HEK293 (cell line): ENCODE data around the gene C1QL4.
A peak's percentile ranks its signal among the peaks of the same experiment; 100 is the strongest.

Experiments
- CTCF ChIA-PET: fragments of 350-600 bp; formaldehyde crosslinking; extraction: SDS; loops from one replicate; lab custom pipeline; 2021; ENCODE audit warnings: antibody characterized with exemption; lab: Yijun Ruan, JAX
- POLR2A ChIA-PET: fragments of 300-600 bp; formaldehyde crosslinking; extraction: SDS; loops from one replicate; lab custom pipeline; 2020; ENCODE audit warnings: antibody characterized with exemption, inconsistent platforms; lab: Yijun Ruan, JAX
- H3K27ac ChIP-seq: fragments of 200-500 bp; sonication (Bioruptor generic); 2 replicates; pipeline ENCODE4 v1.5.1; 2014; ENCODE audit warnings: low read depth, low read length, control low read depth, inconsistent platforms; ENCODE audit errors: extremely low read depth
- H3K36me3 ChIP-seq, 2 experiments: fragments of 200-500 bp in 1 of 2; sonication (Bioruptor generic) in 1 of 2; 1 replicate in 1 of 2; 2 replicates in 1 of 2; pipeline ENCODE4 v1.5.1; 2014 to 2017; ENCODE audit warnings: inconsistent platforms in 2 of 2, low read length in 2 of 2; ENCODE audit not compliant: control insufficient read depth in 2 of 2, insufficient read depth in 1 of 2
- H3K4me1 ChIP-seq: fragments of 200-500 bp; sonication (Bioruptor generic); 2 replicates; pipeline ENCODE4 v1.5.1; 2014; ENCODE audit warnings: mild to moderate bottlenecking, low read length, inconsistent platforms; ENCODE audit not compliant: control insufficient read depth, insufficient read depth
- H3K4me3 ChIP-seq: 2 replicates; pipeline ENCODE4 v1.5.1; 2011; ENCODE audit warnings: low read depth, mild to moderate bottlenecking, control low read depth, low read length, moderate library complexity
- H3K9me3 ChIP-seq: fragments of 200-500 bp; sonication (Bioruptor generic); 2 replicates; pipeline ENCODE4 v1.5.1; 2014; ENCODE audit warnings: low read depth, low read length, inconsistent platforms; ENCODE audit not compliant: control insufficient read depth, insufficient read depth
- GLI4 ChIP-seq: fragments of 450-650 bp; formaldehyde crosslinking; IDR thresholded peaks from 2 replicates; pipeline ENCODE4 v1.5.1; 2016; ENCODE audit warnings: missing biosample characterization, missing genetic modification characterization
- GLIS2 ChIP-seq: fragments of 450-650 bp; formaldehyde crosslinking; IDR thresholded peaks from 2 replicates; pipeline ENCODE4 v1.5.1; 2016; ENCODE audit warnings: missing biosample characterization, missing genetic modification characterization
- IKZF3 ChIP-seq: fragments of 450-650 bp; IDR thresholded peaks from 2 replicates; pipeline ENCODE4 v1.5.0; 2018; ENCODE audit warnings: missing biosample characterization, mild to moderate bottlenecking, missing genetic modification characterization, moderate library complexity
- KLF1 ChIP-seq: fragments of 450-650 bp; formaldehyde crosslinking; IDR thresholded peaks from 2 replicates; pipeline ENCODE4 v1.5.1; 2016; ENCODE audit warnings: missing biosample characterization, missing genetic modification characterization
- MEIS1 ChIP-seq: sonication (generic); formaldehyde crosslinking; IDR thresholded peaks from 2 replicates; pipeline ENCODE4 v1.8.1; 2022; ENCODE audit warnings: missing genetic modification reagents, mild to moderate bottlenecking, borderline replicate concordance
- SP2 ChIP-seq: fragments of 450-650 bp; formaldehyde crosslinking; IDR thresholded peaks from 2 replicates; pipeline ENCODE4 v1.5.1; 2016; ENCODE audit warnings: missing biosample characterization, missing genetic modification characterization
- ZBTB20 ChIP-seq: fragments of 450-650 bp; formaldehyde crosslinking; IDR thresholded peaks from 2 replicates; pipeline ENCODE4 v1.5.1; 2016; ENCODE audit warnings: missing biosample characterization, missing genetic modification characterization
- ZBTB48 ChIP-seq: fragments of 450-650 bp; formaldehyde crosslinking; IDR thresholded peaks from 2 replicates; pipeline ENCODE4 v1.5.1; 2016; ENCODE audit warnings: missing biosample characterization, missing genetic modification characterization
- ZBTB8A ChIP-seq: fragments of 450-650 bp; formaldehyde crosslinking; IDR thresholded peaks from 2 replicates; pipeline ENCODE4 v1.5.1; 2016; ENCODE audit warnings: missing biosample characterization, missing genetic modification characterization
- ZFHX2 ChIP-seq: fragments of 450-650 bp; formaldehyde crosslinking; conservative IDR thresholded peaks from 2 replicates; pipeline ENCODE4 v1.5.1; 2016; ENCODE audit warnings: missing biosample characterization, missing genetic modification characterization
- ZIC2 ChIP-seq: fragments of 450-650 bp; formaldehyde crosslinking; IDR thresholded peaks from 2 replicates; pipeline ENCODE4 v1.5.1; 2016; ENCODE audit warnings: missing biosample characterization, missing genetic modification characterization
- ZNF2 ChIP-seq: fragments of 450-650 bp; formaldehyde crosslinking; IDR thresholded peaks from 2 replicates; pipeline ENCODE4 v1.5.1; 2016; ENCODE audit warnings: missing biosample characterization, missing genetic modification characterization
- ZNF366 ChIP-seq: fragments of 450-650 bp; formaldehyde crosslinking; conservative IDR thresholded peaks from 2 replicates; pipeline ENCODE4 v1.5.1; 2016; ENCODE audit warnings: missing biosample characterization, missing genetic modification characterization
- ZNF501 ChIP-seq: fragments of 450-650 bp; formaldehyde crosslinking; IDR thresholded peaks from 2 replicates; pipeline ENCODE4 v1.5.1; 2016; ENCODE audit warnings: missing biosample characterization, missing genetic modification characterization
- ZNF510 ChIP-seq: fragments of 450-650 bp; formaldehyde crosslinking; IDR thresholded peaks from 2 replicates; pipeline ENCODE4 v1.5.1; 2018; ENCODE audit warnings: mild to moderate bottlenecking, missing genetic modification characterization, missing biosample characterization; ENCODE audit not compliant: insufficient replicate concordance
- ZNF610 ChIP-seq: fragments of 450-650 bp; formaldehyde crosslinking; IDR thresholded peaks from 2 replicates; pipeline ENCODE4 v1.5.1; 2016; ENCODE audit warnings: missing biosample characterization, missing genetic modification characterization, borderline replicate concordance
- ZNF623 ChIP-seq: fragments of 450-650 bp; formaldehyde crosslinking; IDR thresholded peaks from 2 replicates; pipeline ENCODE4 v1.5.1; 2016; ENCODE audit warnings: missing biosample characterization, missing genetic modification characterization
- ZNF654 ChIP-seq: fragments of 450-650 bp; formaldehyde crosslinking; IDR thresholded peaks from 2 replicates; pipeline ENCODE4 v1.5.1; 2016; ENCODE audit warnings: low read depth, missing biosample characterization, missing genetic modification characterization
- ZNF677 ChIP-seq: fragments of 450-650 bp; IDR thresholded peaks from 2 replicates; pipeline ENCODE4 v1.5.0; 2018; ENCODE audit warnings: missing biosample characterization, mild to moderate bottlenecking, missing genetic modification characterization, moderate library complexity
- ZNF777 ChIP-seq: fragments of 450-650 bp; formaldehyde crosslinking; IDR thresholded peaks from 2 replicates; pipeline ENCODE4 v1.5.1; 2017; ENCODE audit warnings: missing biosample characterization, missing genetic modification characterization, borderline replicate concordance
- TF ChIP-seq, protein P1 (sequence below): sonication (generic); formaldehyde crosslinking; IDR thresholded peaks from 2 replicates; pipeline ENCODE4 v1.8.1; 2022; ENCODE audit warnings: mild to moderate bottlenecking, moderate library complexity, missing genetic modification reagents
- TF ChIP-seq, protein P2 (sequence below): fragments of 450-650 bp; formaldehyde crosslinking; IDR thresholded peaks from 2 replicates; pipeline ENCODE4 v1.5.1; 2016; ENCODE audit warnings: missing biosample characterization, missing genetic modification characterization
- TF ChIP-seq, protein P3 (sequence below): fragments of 450-650 bp; formaldehyde crosslinking; IDR thresholded peaks from 2 replicates; pipeline ENCODE4 v1.5.1; 2016; ENCODE audit warnings: missing biosample characterization, missing genetic modification characterization
- TF ChIP-seq, protein P4 (sequence below): fragments of 450-650 bp; formaldehyde crosslinking; IDR thresholded peaks from 2 replicates; pipeline ENCODE4 v1.5.1; 2016; ENCODE audit warnings: missing biosample characterization, missing genetic modification characterization

The C1QL4 gene

DNA sequence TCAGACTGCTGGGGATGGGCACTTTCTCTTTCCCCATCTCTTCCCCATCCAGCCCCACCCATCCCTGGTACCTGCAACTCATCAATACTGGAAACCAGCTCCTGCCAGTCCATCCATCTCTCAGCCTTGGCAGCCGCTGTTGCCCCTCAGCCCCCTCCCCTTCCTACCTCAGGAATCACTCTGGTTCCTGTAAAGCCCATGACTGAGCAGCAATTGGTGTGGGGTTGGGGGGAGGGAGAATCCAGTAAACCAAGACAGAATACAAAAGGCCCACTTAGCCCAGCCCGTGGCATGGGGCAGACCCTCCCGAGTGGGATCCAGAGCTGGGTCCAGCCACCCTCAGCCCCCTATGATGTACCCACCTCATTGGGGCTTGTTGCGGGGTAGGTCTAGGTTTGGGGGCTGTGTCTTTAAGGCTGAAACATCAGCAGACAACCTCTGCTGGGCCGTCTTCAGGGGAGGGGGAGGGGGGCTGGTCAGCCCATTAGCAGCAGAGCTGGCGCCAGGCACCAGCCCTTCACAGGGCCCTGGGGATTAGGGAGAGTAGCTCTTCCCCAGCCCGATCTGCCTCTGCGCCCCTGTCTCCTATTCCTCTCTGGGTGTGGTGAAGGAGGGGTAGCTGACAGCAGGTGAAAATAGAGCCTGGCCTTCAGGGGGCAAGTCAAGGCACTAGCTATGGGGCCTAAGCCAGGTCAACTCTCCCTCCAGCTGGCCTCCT is 42.7 kb downstream of the C1QL4 start (continued):
- no peak for TF ChIP-seq ZNF501
- TF ChIP-seq ZBTB8A (tag by site-specific recombination): peak; percentile 84
- no peak for TF ChIP-seq MEIS1 (CRISPR knock-in tag)
- TF ChIP-seq ZNF510 (tag by site-specific recombination): no peak
- TF ChIP-seq, all 188 proteins: peak for 11

DNA sequence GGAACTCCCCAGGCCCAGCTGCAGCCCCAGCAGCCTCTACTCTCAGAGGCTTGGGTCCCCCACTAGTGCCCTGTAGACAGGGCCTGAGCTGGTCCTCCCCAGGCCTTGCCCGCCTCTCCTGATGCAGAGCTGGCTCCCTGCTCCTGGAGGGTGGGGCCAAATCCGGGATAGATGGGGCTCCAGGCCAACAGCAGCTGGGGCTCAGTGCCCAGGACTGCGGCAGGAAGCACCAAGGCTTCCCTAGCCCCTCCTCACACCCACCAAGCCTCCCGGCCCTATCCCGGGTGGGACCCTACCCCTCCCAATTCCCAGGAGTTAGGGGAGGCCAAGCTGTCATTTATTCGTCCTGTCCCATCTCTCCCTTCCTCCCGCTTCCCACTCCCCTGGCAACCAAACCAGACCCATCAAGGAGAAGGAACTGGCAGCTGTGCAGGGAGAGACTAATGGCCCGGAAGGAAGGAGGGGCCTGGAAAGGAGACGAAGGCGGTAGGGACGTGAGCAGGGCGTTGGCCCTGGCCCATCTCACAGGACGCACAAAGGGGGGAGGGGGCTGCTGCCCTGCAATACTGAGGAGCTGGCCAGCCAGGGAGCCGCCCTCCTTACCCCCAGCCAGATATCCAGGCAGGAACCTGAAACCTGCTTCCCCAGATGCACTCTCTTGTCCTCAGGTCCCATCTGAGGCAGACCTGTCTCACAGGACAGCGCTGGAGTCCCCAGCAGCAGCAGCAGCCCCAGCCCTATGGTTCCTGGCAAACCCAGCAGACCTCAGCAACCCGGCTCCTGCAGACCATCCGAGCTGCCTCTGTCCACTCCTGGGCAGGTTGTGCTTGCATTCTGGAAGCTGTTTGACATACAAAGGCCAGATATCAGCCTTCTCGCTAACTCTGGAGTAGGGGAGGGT is 43.7 kb downstream of the C1QL4 start:
- H3K36me3 ChIP-seq: peaks cover 0 to 9% of the 10 kb centered on the region in 2 experiments; a peak in 1 of 3 replicates
- no peak overlapping the region for H3K4me3 ChIP-seq
- H3K9me3 ChIP-seq: no peaks in the 10 kb centered on the region
- ChIA-PET CTCF (interaction anchor here (0.6 to 10.2 kb wide), 15 partner anchors 8 to 485 kb away, joined by 3 to 208 read pairs (median 8); partner anchors contain the start of genes C1QL4, DNAJC22 and TROAP), POLR2A (interaction anchor here (0.5 to 7.6 kb wide), 14 partner anchors 11 to 448 kb away, joined by 3 to 94 read pairs (median 4); partner anchors contain the start of genes DNAJC22, SPATS2, TMBIM6 and TROAP)
- peaks cover 8% of the 10 kb centered on the region for H3K4me1 ChIP-seq
- no peak overlapping the region; the same call in 1 of the 2 replicates for H3K27ac ChIP-seq
- TF ChIP-seq GLI4: no peak
- peak; percentile 34; the same call in 1 of the 2 replicates for TF ChIP-seq GLIS2 (tag by site-specific recombination)
- TF ChIP-seq, protein P1, sequence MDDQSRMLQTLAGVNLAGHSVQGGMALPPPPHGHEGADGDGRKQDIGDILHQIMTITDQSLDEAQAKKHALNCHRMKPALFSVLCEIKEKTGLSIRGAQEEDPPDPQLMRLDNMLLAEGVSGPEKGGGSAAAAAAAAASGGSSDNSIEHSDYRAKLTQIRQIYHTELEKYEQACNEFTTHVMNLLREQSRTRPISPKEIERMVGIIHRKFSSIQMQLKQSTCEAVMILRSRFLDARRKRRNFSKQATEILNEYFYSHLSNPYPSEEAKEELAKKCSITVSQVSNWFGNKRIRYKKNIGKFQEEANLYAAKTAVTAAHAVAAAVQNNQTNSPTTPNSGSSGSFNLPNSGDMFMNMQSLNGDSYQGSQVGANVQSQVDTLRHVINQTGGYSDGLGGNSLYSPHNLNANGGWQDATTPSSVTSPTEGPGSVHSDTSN (CRISPR knock-in tag): no peak
- TF ChIP-seq, protein P2, sequence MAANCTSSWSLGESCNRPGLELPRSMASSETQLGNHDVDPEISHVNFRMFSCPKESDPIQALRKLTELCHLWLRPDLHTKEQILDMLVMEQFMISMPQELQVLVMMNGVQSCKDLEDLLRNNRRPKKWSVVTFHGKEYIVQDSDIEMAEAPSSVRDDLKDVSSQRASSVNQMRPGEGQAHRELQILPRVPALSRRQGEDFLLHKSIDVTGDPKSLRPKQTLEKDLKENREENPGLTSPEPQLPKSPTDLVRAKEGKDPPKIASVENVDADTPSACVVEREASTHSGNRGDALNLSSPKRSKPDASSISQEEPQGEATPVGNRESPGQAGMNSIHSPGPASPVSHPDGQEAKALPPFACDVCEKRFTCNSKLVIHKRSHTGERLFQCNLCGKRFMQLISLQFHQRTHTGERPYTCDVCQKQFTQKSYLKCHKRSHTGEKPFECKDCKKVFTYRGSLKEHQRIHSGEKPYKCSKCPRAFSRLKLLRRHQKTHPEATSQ (tag by site-specific recombination): no peak
- TF ChIP-seq ZNF623 (tag by site-specific recombination): no peak
- TF ChIP-seq ZNF677: 0 out of 2 replicates have a peak, but pooled peaks have one; percentile 23
- TF ChIP-seq ZNF610: no peak
- TF ChIP-seq IKZF3 (tag by site-specific recombination): 0 out of 2 replicates have a peak, but pooled peaks have one; percentile 43
- peak; percentile 82; the same call in 1 of the 2 replicates for TF ChIP-seq ZNF2
- TF ChIP-seq ZIC2 (tag by site-specific recombination): 0 out of 2 replicates have a peak, but pooled peaks have one; percentile 39
- peak; percentile 37; the same call in 1 of the 2 replicates for TF ChIP-seq ZBTB20 (tag by site-specific recombination)
- TF ChIP-seq ZNF777 (tag by site-specific recombination): no peak
- TF ChIP-seq ZNF366 (tag by site-specific recombination): 0 out of 2 replicates have a peak, but pooled peaks have one; percentile 38
- peak; percentile 24; the same call in 1 of the 2 replicates for TF ChIP-seq ZBTB48 (tag by site-specific recombination)
- TF ChIP-seq ZFHX2 (tag by site-specific recombination): 0 out of 2 replicates have a peak, but pooled peaks have one; percentile 32
- TF ChIP-seq, protein P3, sequence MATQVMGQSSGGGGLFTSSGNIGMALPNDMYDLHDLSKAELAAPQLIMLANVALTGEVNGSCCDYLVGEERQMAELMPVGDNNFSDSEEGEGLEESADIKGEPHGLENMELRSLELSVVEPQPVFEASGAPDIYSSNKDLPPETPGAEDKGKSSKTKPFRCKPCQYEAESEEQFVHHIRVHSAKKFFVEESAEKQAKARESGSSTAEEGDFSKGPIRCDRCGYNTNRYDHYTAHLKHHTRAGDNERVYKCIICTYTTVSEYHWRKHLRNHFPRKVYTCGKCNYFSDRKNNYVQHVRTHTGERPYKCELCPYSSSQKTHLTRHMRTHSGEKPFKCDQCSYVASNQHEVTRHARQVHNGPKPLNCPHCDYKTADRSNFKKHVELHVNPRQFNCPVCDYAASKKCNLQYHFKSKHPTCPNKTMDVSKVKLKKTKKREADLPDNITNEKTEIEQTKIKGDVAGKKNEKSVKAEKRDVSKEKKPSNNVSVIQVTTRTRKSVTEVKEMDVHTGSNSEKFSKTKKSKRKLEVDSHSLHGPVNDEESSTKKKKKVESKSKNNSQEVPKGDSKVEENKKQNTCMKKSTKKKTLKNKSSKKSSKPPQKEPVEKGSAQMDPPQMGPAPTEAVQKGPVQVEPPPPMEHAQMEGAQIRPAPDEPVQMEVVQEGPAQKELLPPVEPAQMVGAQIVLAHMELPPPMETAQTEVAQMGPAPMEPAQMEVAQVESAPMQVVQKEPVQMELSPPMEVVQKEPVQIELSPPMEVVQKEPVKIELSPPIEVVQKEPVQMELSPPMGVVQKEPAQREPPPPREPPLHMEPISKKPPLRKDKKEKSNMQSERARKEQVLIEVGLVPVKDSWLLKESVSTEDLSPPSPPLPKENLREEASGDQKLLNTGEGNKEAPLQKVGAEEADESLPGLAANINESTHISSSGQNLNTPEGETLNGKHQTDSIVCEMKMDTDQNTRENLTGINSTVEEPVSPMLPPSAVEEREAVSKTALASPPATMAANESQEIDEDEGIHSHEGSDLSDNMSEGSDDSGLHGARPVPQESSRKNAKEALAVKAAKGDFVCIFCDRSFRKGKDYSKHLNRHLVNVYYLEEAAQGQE: peak; percentile 61
- TF ChIP-seq ZNF654: no peak
- TF ChIP-seq KLF1: peak; percentile 83
- peak; percentile 75 for TF ChIP-seq SP2
- TF ChIP-seq, protein P4, sequence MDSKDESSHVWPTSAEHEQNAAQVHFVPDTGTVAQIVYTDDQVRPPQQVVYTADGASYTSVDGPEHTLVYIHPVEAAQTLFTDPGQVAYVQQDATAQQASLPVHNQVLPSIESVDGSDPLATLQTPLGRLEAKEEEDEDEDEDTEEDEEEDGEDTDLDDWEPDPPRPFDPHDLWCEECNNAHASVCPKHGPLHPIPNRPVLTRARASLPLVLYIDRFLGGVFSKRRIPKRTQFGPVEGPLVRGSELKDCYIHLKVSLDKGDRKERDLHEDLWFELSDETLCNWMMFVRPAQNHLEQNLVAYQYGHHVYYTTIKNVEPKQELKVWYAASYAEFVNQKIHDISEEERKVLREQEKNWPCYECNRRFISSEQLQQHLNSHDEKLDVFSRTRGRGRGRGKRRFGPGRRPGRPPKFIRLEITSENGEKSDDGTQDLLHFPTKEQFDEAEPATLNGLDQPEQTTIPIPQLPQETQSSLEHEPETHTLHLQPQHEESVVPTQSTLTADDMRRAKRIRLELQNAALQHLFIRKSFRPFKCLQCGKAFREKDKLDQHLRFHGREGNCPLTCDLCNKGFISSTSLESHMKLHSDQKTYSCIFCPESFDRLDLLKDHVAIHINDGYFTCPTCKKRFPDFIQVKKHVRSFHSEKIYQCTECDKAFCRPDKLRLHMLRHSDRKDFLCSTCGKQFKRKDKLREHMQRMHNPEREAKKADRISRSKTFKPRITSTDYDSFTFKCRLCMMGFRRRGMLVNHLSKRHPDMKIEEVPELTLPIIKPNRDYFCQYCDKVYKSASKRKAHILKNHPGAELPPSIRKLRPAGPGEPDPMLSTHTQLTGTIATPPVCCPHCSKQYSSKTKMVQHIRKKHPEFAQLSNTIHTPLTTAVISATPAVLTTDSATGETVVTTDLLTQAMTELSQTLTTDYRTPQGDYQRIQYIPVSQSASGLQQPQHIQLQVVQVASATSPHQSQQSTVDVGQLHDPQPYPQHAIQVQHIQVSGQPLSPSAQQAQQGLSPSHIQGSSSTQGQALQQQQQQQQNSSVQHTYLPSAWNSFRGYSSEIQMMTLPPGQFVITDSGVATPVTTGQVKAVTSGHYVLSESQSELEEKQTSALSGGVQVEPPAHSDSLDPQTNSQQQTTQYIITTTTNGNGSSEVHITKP: peak; percentile 86
- TF ChIP-seq ZBTB8A (tag by site-specific recombination): peak; percentile 48; the same call in 1 of the 2 replicates
